HCT116 (cell line): ENCODE measurements around the gene ZNF304. TPM values are rescaled to one million over a fixed set of nuclear protein-coding genes. Genes with fewer than 3 reads are reported as not detected.

Experiments used
- ATAC-seq: fragments of 200-7000 bp; cut with Tn5 transposase; 2 replicates; pipeline ENCODE4 v1.9.1; 2020; ENCODE audit warnings: mild to moderate bottlenecking, moderate library complexity
- BruUV-seq: library from RNA; stranded (reverse); fragments of 400-500 nt; replicated peaks from 2 replicates; lab custom pipeline; 2021; lab: Mats Ljungman, UMichigan
- CTCF ChIA-PET: fragments of 300-600 bp; sonication (Branson Sonifier 250); formaldehyde crosslinking; loops from one replicate; lab custom pipeline; 2021; ENCODE audit warnings: antibody characterized with exemption; lab: Charles Lee
- POLR2A ChIA-PET: fragments of 300-600, 350-600 bp; sonication (Branson Sonifier 250); formaldehyde crosslinking; loops from one replicate; lab custom pipeline; 2021; ENCODE audit warnings: antibody characterized with exemption; lab: Charles Lee
- RAD21 ChIA-PET, 2 experiments: fragments of 300-600 bp; sonication (Branson Sonifier 250); formaldehyde crosslinking; loops; one replicate each; lab custom pipeline; 2023; ENCODE audit warnings: low total read pairs in 2 of 2; ENCODE audit not compliant: uncharacterized antibody in 2 of 2, unreplicated experiment in 2 of 2, low non-redundant PET in 1 of 2; lab: Charles Lee
- DNase-seq: peaks from one replicate; pipeline ENCODE4 v3.0.0-alpha.2; 2010; ENCODE audit warnings: low read depth, low spot score
- H2AFZ ChIP-seq: fragments of 200-600 bp; shearing (Covaris generic), sonication (generic); 2 replicates; pipeline ENCODE4 v1.6.1; 2017; ENCODE audit warnings: low read depth, mixed run types, mixed read lengths, antibody characterized with exemption, low read length; ENCODE audit not compliant: poor library complexity, severe bottlenecking
- H3K27ac ChIP-seq: 2 replicates; pipeline ENCODE4 v1.5.1; 2012; ENCODE audit warnings: low read depth, low read length
- H3K27me3 ChIP-seq: fragments of 200-600 bp; sonication (generic); 2 replicates; pipeline ENCODE4 v1.6.1; 2016; ENCODE audit warnings: mixed run types, low read length, mixed read lengths; ENCODE audit not compliant: insufficient read depth
- H3K36me3 ChIP-seq, 2 experiments: fragments of 200-500 bp in 1 of 2; fragments of 200-600 bp in 1 of 2; sonication (Bioruptor generic) in 1 of 2; sonication (generic) in 1 of 2; 2 replicates each; pipeline versions ENCODE4 v1.5.1 to v1.6.1; 2014 to 2016; ENCODE audit warnings: low read length in 2 of 2, inconsistent platforms in 1 of 2, mixed read lengths in 1 of 2, mixed run types in 1 of 2; ENCODE audit not compliant: insufficient read depth in 2 of 2, control insufficient read depth in 1 of 2
- H3K4me1 ChIP-seq, 2 experiments: fragments of 200-600 bp in 1 of 2; sonication (generic) in 1 of 2; 2 replicates each; pipeline versions ENCODE4 v1.5.1 to v1.6.1; 2012 to 2017; ENCODE audit warnings: low read length in 2 of 2, inconsistent platforms in 1 of 2, mild to moderate bottlenecking in 1 of 2, mixed read lengths in 1 of 2, mixed run types in 1 of 2, moderate library complexity in 1 of 2; ENCODE audit not compliant: insufficient read depth in 2 of 2, control insufficient read depth in 1 of 2
- H3K4me2 ChIP-seq: fragments of 200-600 bp; sonication (generic); 2 replicates; pipeline ENCODE4 v1.6.1; 2017; ENCODE audit warnings: mixed run types, low read length, mixed read lengths
- H3K4me3 ChIP-seq, 2 experiments: fragments of 200-600 bp in 1 of 2; sonication (generic) in 1 of 2; replicated peaks in 1 of 2; 2 replicates each; pipeline ENCODE4 v1.5.1; 2011 to 2016; ENCODE audit warnings: low read length in 2 of 2, control low read depth in 1 of 2, low read depth in 1 of 2, mild to moderate bottlenecking in 1 of 2, mixed read lengths in 1 of 2, mixed run types in 1 of 2
- H3K79me2 ChIP-seq: fragments of 200-600 bp; sonication (generic); 2 replicates; pipeline ENCODE4 v1.6.1; 2017; ENCODE audit warnings: mild to moderate bottlenecking, mixed run types, low read length, moderate library complexity, mixed read lengths; ENCODE audit not compliant: insufficient read depth
- H3K9ac ChIP-seq: fragments of 200-600 bp; sonication (generic); 2 replicates; pipeline ENCODE4 v1.6.1; 2016; ENCODE audit warnings: low read length, mixed read lengths
- H3K9me2 ChIP-seq: fragments of 200-600 bp; sonication (generic), shearing (Covaris generic); 2 replicates; pipeline ENCODE4 v1.6.1; 2017; ENCODE audit warnings: mixed run types, mild to moderate bottlenecking, moderate library complexity; ENCODE audit not compliant: insufficient read depth
- H3K9me3 ChIP-seq, 2 experiments: fragments of 200-500 bp in 1 of 2; fragments of 200-600 bp in 1 of 2; sonication (Bioruptor generic) in 1 of 2; sonication (generic) in 1 of 2; 2 replicates each; pipeline ENCODE4 v1.6.1; 2014 to 2017; ENCODE audit warnings: low read length in 2 of 2, mixed read lengths in 2 of 2, inconsistent platforms in 1 of 2, low read depth in 1 of 2, mild to moderate bottlenecking in 1 of 2, mixed run types in 1 of 2, moderate library complexity in 1 of 2; ENCODE audit not compliant: control insufficient read depth in 1 of 2, insufficient read depth in 1 of 2
- H4K20me1 ChIP-seq: fragments of 200-600 bp; sonication (generic), shearing (Covaris generic); 2 replicates; pipeline ENCODE4 v1.6.1; 2017; ENCODE audit warnings: mixed run types, mild to moderate bottlenecking, moderate library complexity; ENCODE audit not compliant: insufficient read depth
- ELF1 ChIP-seq: IDR thresholded peaks from 2 replicates; pipeline ENCODE4 v1.6.1; 2012; ENCODE audit warnings: low read depth, borderline replicate concordance
- EZH2 ChIP-seq: fragments of 200-600 bp; sonication (generic); IDR thresholded peaks from 2 replicates; pipeline ENCODE4 v1.6.1; 2017; ENCODE audit warnings: antibody characterized with exemption, mixed run types
- RAD21 ChIP-seq: IDR thresholded peaks from 2 replicates; pipeline ENCODE4 v1.6.1; 2012; ENCODE audit warnings: low read depth, mild to moderate bottlenecking
- ZNF274 ChIP-seq: fragments of 200-500 bp; sonication (Bioruptor generic); IDR thresholded peaks from 2 replicates; pipeline ENCODE4 v1.6.1; 2014; ENCODE audit warnings: mild to moderate bottlenecking, low read depth, low read length, inconsistent platforms
- intact Hi-C: fragments of 100-400 bp; cut with micrococcal nuclease; formaldehyde crosslinking; loops from 2 replicates; pipeline ENCODE4 v1.10.0; 2022
- total RNA-seq: library from RNA; stranded (reverse); gene quantifications from one replicate; pipeline ENCODE4 v1.2.1, GENCODE V29; 2021; ENCODE audit not compliant: unreplicated experiment
- TF ChIP-seq, protein P1 (sequence below): IDR thresholded peaks from 2 replicates; pipeline ENCODE4 v1.6.1; 2012; ENCODE audit warnings: low read depth
- TF ChIP-seq, protein P2 (sequence below): IDR thresholded peaks from 2 replicates; pipeline ENCODE4 v1.6.1; 2011; ENCODE audit warnings: mild to moderate bottlenecking, low read length, moderate library complexity; ENCODE audit not compliant: insufficient replicate concordance; ENCODE audit errors: extremely low read depth

Gene ZNF304
- total RNA-seq, 1 experiment from 2014 or later = 6.3 TPM

DNA sequence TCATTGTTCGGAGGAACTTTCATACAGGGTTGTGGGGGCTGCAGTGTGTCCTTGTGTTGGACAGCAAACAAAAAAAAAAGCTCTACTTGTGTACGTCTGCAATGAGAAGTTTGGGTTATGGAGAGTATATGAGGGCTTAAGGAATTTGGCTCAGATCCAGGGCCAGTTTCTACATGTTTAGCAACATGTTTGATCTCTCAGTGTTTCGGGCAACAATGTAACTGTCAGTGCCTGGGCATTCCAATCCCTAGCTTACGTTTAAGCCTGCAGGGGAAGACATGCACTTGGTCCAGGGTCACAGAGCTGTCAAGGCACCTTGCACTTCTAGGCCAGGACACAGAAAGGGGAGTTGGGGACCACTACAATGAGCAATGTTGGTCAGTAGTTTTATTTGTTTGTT lies 16.9 kb upstream of the ZNF304 start:
- H4K20me1 ChIP-seq = no peaks in the 10 kb centered on the region
- ATAC-seq (no peak), DNase-seq (no peak)
- H3K4me1 ChIP-seq = no peaks in the 10 kb centered on the region
- no peaks in the 10 kb centered on the region for H3K9me3 ChIP-seq
- peaks cover under 1 to 3% of the 10 kb centered on the region in 2 experiments; a peak in 3 of 4 replicates for H3K36me3 ChIP-seq
- intact Hi-C loops = no loop called here
- TF ChIP-seq, protein P1, sequence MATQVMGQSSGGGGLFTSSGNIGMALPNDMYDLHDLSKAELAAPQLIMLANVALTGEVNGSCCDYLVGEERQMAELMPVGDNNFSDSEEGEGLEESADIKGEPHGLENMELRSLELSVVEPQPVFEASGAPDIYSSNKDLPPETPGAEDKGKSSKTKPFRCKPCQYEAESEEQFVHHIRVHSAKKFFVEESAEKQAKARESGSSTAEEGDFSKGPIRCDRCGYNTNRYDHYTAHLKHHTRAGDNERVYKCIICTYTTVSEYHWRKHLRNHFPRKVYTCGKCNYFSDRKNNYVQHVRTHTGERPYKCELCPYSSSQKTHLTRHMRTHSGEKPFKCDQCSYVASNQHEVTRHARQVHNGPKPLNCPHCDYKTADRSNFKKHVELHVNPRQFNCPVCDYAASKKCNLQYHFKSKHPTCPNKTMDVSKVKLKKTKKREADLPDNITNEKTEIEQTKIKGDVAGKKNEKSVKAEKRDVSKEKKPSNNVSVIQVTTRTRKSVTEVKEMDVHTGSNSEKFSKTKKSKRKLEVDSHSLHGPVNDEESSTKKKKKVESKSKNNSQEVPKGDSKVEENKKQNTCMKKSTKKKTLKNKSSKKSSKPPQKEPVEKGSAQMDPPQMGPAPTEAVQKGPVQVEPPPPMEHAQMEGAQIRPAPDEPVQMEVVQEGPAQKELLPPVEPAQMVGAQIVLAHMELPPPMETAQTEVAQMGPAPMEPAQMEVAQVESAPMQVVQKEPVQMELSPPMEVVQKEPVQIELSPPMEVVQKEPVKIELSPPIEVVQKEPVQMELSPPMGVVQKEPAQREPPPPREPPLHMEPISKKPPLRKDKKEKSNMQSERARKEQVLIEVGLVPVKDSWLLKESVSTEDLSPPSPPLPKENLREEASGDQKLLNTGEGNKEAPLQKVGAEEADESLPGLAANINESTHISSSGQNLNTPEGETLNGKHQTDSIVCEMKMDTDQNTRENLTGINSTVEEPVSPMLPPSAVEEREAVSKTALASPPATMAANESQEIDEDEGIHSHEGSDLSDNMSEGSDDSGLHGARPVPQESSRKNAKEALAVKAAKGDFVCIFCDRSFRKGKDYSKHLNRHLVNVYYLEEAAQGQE = no peak
- TF ChIP-seq EZH2 (no peak), ELF1 (no peak), ZNF274 (no peak), RAD21 (no peak)
- TF ChIP-seq, protein P2, sequence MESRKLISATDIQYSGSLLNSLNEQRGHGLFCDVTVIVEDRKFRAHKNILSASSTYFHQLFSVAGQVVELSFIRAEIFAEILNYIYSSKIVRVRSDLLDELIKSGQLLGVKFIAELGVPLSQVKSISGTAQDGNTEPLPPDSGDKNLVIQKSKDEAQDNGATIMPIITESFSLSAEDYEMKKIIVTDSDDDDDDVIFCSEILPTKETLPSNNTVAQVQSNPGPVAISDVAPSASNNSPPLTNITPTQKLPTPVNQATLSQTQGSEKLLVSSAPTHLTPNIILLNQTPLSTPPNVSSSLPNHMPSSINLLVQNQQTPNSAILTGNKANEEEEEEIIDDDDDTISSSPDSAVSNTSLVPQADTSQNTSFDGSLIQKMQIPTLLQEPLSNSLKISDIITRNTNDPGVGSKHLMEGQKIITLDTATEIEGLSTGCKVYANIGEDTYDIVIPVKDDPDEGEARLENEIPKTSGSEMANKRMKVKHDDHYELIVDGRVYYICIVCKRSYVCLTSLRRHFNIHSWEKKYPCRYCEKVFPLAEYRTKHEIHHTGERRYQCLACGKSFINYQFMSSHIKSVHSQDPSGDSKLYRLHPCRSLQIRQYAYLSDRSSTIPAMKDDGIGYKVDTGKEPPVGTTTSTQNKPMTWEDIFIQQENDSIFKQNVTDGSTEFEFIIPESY = no peak
- ChIA-PET RAD21 (no interaction called here), POLR2A (no interaction called here), CTCF (no interaction called here)
- no peaks in the 10 kb centered on the region for H3K27me3 ChIP-seq
- H2AFZ ChIP-seq = no peak overlapping the region
- no peak overlapping the region for H3K9ac ChIP-seq
- no TSS peak for BruUV-seq
- no peak overlapping the region for H3K27ac ChIP-seq
- no peaks in the 10 kb centered on the region for H3K9me2 ChIP-seq
- H3K4me2 ChIP-seq = no peak overlapping the region
- H3K4me3 ChIP-seq = no peak overlapping the region
- no peaks in the 10 kb centered on the region for H3K79me2 ChIP-seq
